Measurements from ENCODE around the gene GLIS2.

Gene GLIS2

GRCh38 chr16:4313563-4314531, 2.0 kb upstream of the GLIS2 start:
- Histone ChIP-seq H3K4me2 (ENCODE audit: low read length) (no peak overlapping the region), H3K79me2 (ENCODE audit: insufficient read depth, low read length) (no peaks in the 10 kb centered on the region), H3K27ac (ENCODE audit: low read depth, low read length, poor library complexity, severe bottlenecking) (no peak overlapping the region), H4K20me1 (ENCODE audit: insufficient read depth, low read length) (no peaks in the 10 kb centered on the region), H3K9ac (ENCODE audit: low read length) (no peak overlapping the region), H3K9me2 (ENCODE audit: low read depth, low read length) (no peaks in the 10 kb centered on the region), H2AFZ (ENCODE audit: low read length) (no peak overlapping the region), H3K4me3 (ENCODE audit: low read depth, low read length, poor library complexity, severe bottlenecking) (no peak overlapping the region), H3F3A (ENCODE audit: insufficient read depth, low read length) (peaks cover 4% of the 10 kb centered on the region; the same call in 1 of the 2 replicates), H3K9me3 (ENCODE audit: low read length) (no peaks in the 10 kb centered on the region), H3K27me3 (ENCODE audit: insufficient read depth, low read length) (peaks cover 13% of the 10 kb centered on the region; the same call in 1 of the 2 replicates), H3K36me3 (ENCODE audit: insufficient read depth, low read length) (no peaks in the 10 kb centered on the region), H3K4me1 (ENCODE audit: insufficient read depth, low read length, severe bottlenecking) (peaks cover 25% of the 10 kb centered on the region)
- TF ChIP-seq EZH2 (IDR thresholded peaks at IDR 0.05; ENCODE audit: borderline replicate concordance, low read length), result no peak
- peak; percentile 80 for TF ChIP-seq CTCF (IDR thresholded peaks at IDR 0.05; ENCODE audit: low read length)

- TF ChIP-seq CTCF (IDR thresholded peaks at IDR 0.05; ENCODE audit: low read length), result no peak
- no peak for TF ChIP-seq EZH2 (IDR thresholded peaks at IDR 0.05; ENCODE audit: borderline replicate concordance, low read length)
- Histone ChIP-seq H3K9me2 (ENCODE audit: low read depth, low read length) (no peaks in the 10 kb centered on the region), H2AFZ (ENCODE audit: low read length) (no peak overlapping the region), H3K9me3 (ENCODE audit: low read length) (no peaks in the 10 kb centered on the region), H3K36me3 (ENCODE audit: insufficient read depth, low read length) (no peaks in the 10 kb centered on the region), H3K4me3 (ENCODE audit: low read depth, low read length, poor library complexity, severe bottlenecking) (peak overlapping the region; percentile 53), H3K4me1 (ENCODE audit: insufficient read depth, low read length, severe bottlenecking) (peaks cover 17% of the 10 kb centered on the region), H3K4me2 (ENCODE audit: low read length) (peak overlapping the region; percentile 61), H3K79me2 (ENCODE audit: insufficient read depth, low read length) (no peaks in the 10 kb centered on the region), H3K9ac (ENCODE audit: low read length) (peak overlapping the region; percentile 36; the same call in 1 of the 2 replicates), H3K27me3 (ENCODE audit: insufficient read depth, low read length) (peaks cover 16% of the 10 kb centered on the region; the same call in 1 of the 2 replicates), H3F3A (ENCODE audit: insufficient read depth, low read length) (no peaks in the 10 kb centered on the region), H3K27ac (ENCODE audit: low read depth, low read length, poor library complexity, severe bottlenecking) (no peak overlapping the region), H4K20me1 (ENCODE audit: insufficient read depth, low read length) (no peaks in the 10 kb centered on the region)
Measured at GRCh38 chr16:4314532-4315185, 1.2 kb upstream of the GLIS2 start.

- no peak overlapping the region for H2AFZ ChIP-seq (ENCODE audit: low read length)
- H3F3A ChIP-seq (ENCODE audit: insufficient read depth, low read length), result no peaks in the 10 kb centered on the region
- H3K4me2 ChIP-seq (ENCODE audit: low read length), result peak overlapping the region; percentile 65
- H3K79me2 ChIP-seq (ENCODE audit: insufficient read depth, low read length), result no peaks in the 10 kb centered on the region
- H3K9me2 ChIP-seq (ENCODE audit: low read depth, low read length), result no peaks in the 10 kb centered on the region
- H3K27me3 ChIP-seq (ENCODE audit: insufficient read depth, low read length), result peaks cover 16% of the 10 kb centered on the region; the same call in 1 of the 2 replicates
- H4K20me1 ChIP-seq (ENCODE audit: insufficient read depth, low read length), result no peaks in the 10 kb centered on the region
- no peak for TF ChIP-seq EZH2 (IDR thresholded peaks at IDR 0.05; ENCODE audit: borderline replicate concordance, low read length)
- no peak for TF ChIP-seq CTCF (IDR thresholded peaks at IDR 0.05; ENCODE audit: low read length)
- no peak overlapping the region for H3K27ac ChIP-seq (ENCODE audit: low read depth, low read length, poor library complexity, severe bottlenecking)
- H3K9me3 ChIP-seq (ENCODE audit: low read length), result no peaks in the 10 kb centered on the region
- no peak overlapping the region for H3K9ac ChIP-seq (ENCODE audit: low read length)
- peaks cover 13% of the 10 kb centered on the region for H3K4me1 ChIP-seq (ENCODE audit: insufficient read depth, low read length, severe bottlenecking)
- no peaks in the 10 kb centered on the region for H3K36me3 ChIP-seq (ENCODE audit: insufficient read depth, low read length)
- H3K4me3 ChIP-seq (ENCODE audit: low read depth, low read length, poor library complexity, severe bottlenecking), result peak overlapping the region; percentile 41
Measured at GRCh38 chr16:4316108-4316863, 419 bp downstream of the GLIS2 start.

Data from OCI-LY1 (cell line).